GM12892 (cell line): Measurements from ENCODE around the gene ARHGAP27.

Experiments used
- POLR2A ChIP-seq: IDR thresholded peaks from 2 replicates; pipeline ENCODE4 v1.6.1; 2011; ENCODE audit warnings: low read depth, low read length, control low read depth
- POLR2AphosphoS5 ChIP-seq: IDR thresholded peaks from 2 replicates; pipeline ENCODE4 v1.6.1; 2011; ENCODE audit warnings: low read depth, low read length, control low read depth

DNA sequence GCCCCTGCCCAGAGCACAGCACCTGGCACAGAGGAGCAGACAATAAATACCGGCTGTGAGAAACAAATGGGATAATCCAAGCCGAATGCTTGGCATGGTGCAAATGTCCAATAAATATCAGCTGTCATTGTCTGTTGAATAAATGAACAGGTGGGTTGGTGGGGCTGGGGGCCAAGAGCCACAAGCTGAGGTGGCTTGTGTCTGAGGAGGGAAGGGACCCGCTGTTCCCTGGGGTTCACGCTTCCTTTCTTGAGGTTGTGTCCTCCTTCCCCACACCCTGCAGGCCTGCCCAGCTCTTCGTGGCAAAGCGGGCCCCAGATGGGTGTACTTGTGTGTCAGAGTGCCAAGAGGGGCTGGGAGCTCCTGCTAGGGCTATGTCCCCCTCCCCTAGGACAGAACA, 38.6 kb downstream of the ARHGAP27 start:
- no peak for TF ChIP-seq POLR2A
- TF ChIP-seq POLR2AphosphoS5: no peak
